Loucy (cell line): ENCODE data around the gene AP3D1.

Source experiments
- CTCF ChIP-seq: fragments of 200-600 bp; sonication (generic); conservative IDR thresholded peaks from 2 replicates; pipeline ENCODE4 v1.5.1; 2014; ENCODE audit warnings: mild to moderate bottlenecking, antibody characterized with exemption, low read length
- EZH2phosphoT487 ChIP-seq: fragments of 200-600 bp; IDR thresholded peaks from 2 replicates; pipeline ENCODE4 v1.6.1; 2018; ENCODE audit warnings: antibody characterized with exemption, mild to moderate bottlenecking, moderate library complexity, borderline replicate concordance

- TF ChIP-seq CTCF (no peak), EZH2phosphoT487 (no peak)
Measured at GRCh38 chr19:2140138-2140569, 11.2 kb downstream of the AP3D1 start.
